Coronary artery (tissue), 2 donors: ENCODE measurements around the gene MYO1H.
"Not testable (repeated sequence)": the region's sequence is repeated elsewhere in the genome, so short reads cannot be mapped to it uniquely, and the experiment has no call there.

ENCODE experiments used
- DNase-seq: peaks from one replicate; pipeline ENCODE4 v3.0.0-alpha.2; 2017; ENCODE audit warnings: low spot score
- H3K27ac ChIP-seq, 2 donors: fragments of 200-600 bp; sonication (generic); one replicate each; pipeline ENCODE4 v1.5.1; 2016 to 2019
- H3K4me3 ChIP-seq: fragments of 200-600 bp; sonication (generic); 2 replicates; pipeline ENCODE4 v1.5.1; 2016; ENCODE audit warnings: mild to moderate bottlenecking, moderate library complexity
- CTCF ChIP-seq: fragments of 200-600 bp; sonication (generic); IDR thresholded peaks from one replicate; pipeline ENCODE4 v1.5.1; 2019; ENCODE audit warnings: antibody characterized with exemption

Gene MYO1H

GRCh38 chr12:109307051-109307450, 40.6 kb upstream of the MYO1H start:
- no peak for TF ChIP-seq CTCF
- Histone ChIP-seq H3K27ac (no peak overlapping the region), H3K4me3 (no peak overlapping the region)
- no peak for DNase-seq

- no peak for DNase-seq
- no peak for TF ChIP-seq CTCF
- H3K27ac ChIP-seq: no peak within 1 kb of the TSS
- peak within 1 kb of the TSS; percentile 72 for H3K4me3 ChIP-seq
These were observed 38.9 kb upstream of the MYO1H start, which contains the start of gene FOXN4 for GRCh38 chr12:109308534-109309380. TSS of gene FOXN4 (minus strand) at chr12:109309284. CDS start at chr12:109308321, 963 bp downstream.

GRCh38 chr12:109309381-109310246, 38.1 kb upstream of the MYO1H start:
- H3K4me3 ChIP-seq: peak overlapping the region; percentile 72
- DNase-seq: no peak
- no peak overlapping the region for H3K27ac ChIP-seq
- no peak for TF ChIP-seq CTCF

GRCh38 chr12:109310247-109311125, 37.2 kb upstream of the MYO1H start:
- Histone ChIP-seq H3K4me3 (peak overlapping the region; percentile 72), H3K27ac (no peak overlapping the region)
- DNase-seq: no peak
- TF ChIP-seq CTCF: no peak

- not testable (repeated sequence) for DNase-seq, H3K4me3 ChIP-seq, H3K27ac ChIP-seq
These were observed 26.4 kb upstream of the MYO1H start for GRCh38 chr12:109321294-109321693.

- TF ChIP-seq CTCF: no peak
- Histone ChIP-seq H3K4me3 (no peak overlapping the region), H3K27ac (no peak overlapping the region)
- no peak for DNase-seq
These were observed 18.7 kb upstream of the MYO1H start for GRCh38 chr12:109329003-109329402.

- Histone ChIP-seq H3K4me3 (no peak overlapping the region), H3K27ac (no peak overlapping the region)
- no peak for TF ChIP-seq CTCF
- no peak for DNase-seq
These were observed 18.0 kb upstream of the MYO1H start for GRCh38 chr12:109329686-109330085.
